ENCODE measurements around the gene GRIK5. TPM values are rescaled to one million over a fixed set of nuclear protein-coding genes. Genes with fewer than 3 reads are reported as not detected.
A peak's percentile ranks its signal among the peaks of the same experiment; 100 is the strongest.
"Not testable (repeated sequence)": the region's sequence is repeated elsewhere in the genome, so short reads cannot be mapped to it uniquely, and the experiment has no call there.

The GRIK5 gene
- total RNA-seq, 8 experiments from 2014 or later = 0.41 to 19.5 (median 6.1) TPM

DNA sequence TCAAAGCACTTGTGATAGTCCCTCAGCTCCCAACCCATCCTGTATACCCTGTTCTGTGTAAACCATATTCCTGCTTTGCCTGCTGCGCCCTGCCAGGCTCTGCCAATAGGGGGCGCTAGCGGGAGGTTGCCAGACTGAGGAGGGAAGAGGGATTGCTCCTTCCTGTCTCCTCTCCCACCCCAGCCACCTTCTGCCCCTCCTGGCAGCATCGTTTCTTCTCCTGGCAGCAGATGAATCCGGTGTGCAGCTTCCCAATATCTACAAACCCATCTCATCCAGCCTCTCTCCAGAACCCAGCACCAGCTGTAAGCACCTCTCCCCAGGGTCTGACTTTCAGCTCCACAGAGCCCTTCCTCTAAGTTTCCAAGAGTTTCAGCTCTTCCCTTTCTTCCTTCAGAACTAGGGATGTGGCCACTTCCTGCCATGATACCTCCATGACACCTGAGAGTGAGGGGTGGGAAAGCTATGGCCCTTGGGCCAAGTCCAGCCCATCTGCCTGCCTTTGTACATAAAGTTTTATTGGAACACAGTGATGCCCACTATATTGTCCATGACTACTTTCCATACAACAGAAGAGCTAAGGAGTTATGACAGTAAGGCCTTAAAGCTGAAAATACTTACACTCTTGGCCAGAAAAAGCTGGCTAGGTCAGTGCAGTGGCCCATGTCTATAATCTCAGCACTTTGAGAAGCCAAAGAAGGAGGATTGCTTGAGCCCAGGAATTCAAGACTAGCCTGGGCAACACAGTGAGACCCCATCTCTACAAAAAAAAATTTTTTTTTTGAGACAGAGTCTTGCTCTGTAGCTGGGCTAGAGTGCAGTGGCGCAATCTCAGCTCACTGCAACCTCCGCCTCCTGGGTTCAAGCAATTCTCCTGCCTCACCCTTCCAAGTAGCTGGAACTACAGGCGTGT lies 41.4 kb downstream of the GRIK5 start:
- H3K4me3 ChIP-seq = no peak overlapping the region
- WGBS, 10 experiments = 40 to 100% (median 46%) methylated on average over 1 to 4 of the region's 8 CpGs; no CpG with 5 or more reads in 3 of the 10 experiments
- H3K27ac ChIP-seq = no peak overlapping the region
- peaks cover 10 to 12% of the 10 kb centered on the region in 2 donors for H3K4me1 ChIP-seq (replicated peaks in 1 of 2)
- in situ Hi-C loops (cut with MboI; ENCODE audit: low pct_unique_long_range_greater_than_20kb in 2 of 9, low sequenced_read_pairs in 9 of 9, unreplicated experiment in 9 of 9) = no loop called here
- peak in 1 of 8 experiments; percentile 34 for ATAC-seq (replicated peaks in 6 of 8)

GRCh38 chr19:42024622-42025111 lies 45.3 kb downstream of the GRIK5 start:
- in situ Hi-C loops (cut with MboI; ENCODE audit: low pct_unique_long_range_greater_than_20kb in 2 of 9, low sequenced_read_pairs in 9 of 9, unreplicated experiment in 9 of 9) = no loop called here

DNA sequence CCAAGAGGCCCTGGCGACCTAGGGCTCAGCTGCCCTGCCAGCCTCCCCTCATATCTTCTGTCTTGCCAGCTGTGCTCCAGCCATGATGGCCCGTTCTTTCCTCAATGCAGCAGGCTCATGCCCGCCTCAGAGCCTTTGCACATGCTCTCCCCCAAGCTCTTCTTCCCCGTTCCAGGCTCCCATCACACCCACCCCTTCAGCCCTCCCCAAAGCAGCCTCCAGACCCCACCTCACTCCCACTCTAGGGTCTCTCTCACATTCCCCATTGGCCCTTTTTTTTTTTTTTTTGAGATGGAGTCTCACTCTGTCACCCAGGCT lies 46.1 kb downstream of the GRIK5 start:
- no peaks in the 10 kb centered on the region for H3K4me1 ChIP-seq (replicated peaks in 1 of 2)
- WGBS, 10 experiments = 83% methylated on average over 3 of the region's 4 CpGs; no CpG with 5 or more reads in 9 of the 10 experiments
- no peak for ATAC-seq (replicated peaks in 6 of 8)
- no peak overlapping the region for H3K4me3 ChIP-seq
- in situ Hi-C loops (cut with MboI; ENCODE audit: low pct_unique_long_range_greater_than_20kb in 2 of 9, low sequenced_read_pairs in 9 of 9, unreplicated experiment in 9 of 9) = no loop called here
- no peak overlapping the region for H3K27ac ChIP-seq

More at GRCh38 chr19:42024622-42025111, 45.3 kb downstream of the GRIK5 start:
- H3K4me1 ChIP-seq (replicated peaks in 1 of 2) = no peaks in the 10 kb centered on the region
- no peak overlapping the region for H3K4me3 ChIP-seq
- no peak overlapping the region for H3K27ac ChIP-seq
- peak in 2 of 8 experiments; percentile 46 to 57 for ATAC-seq (replicated peaks in 6 of 8)
- 0 to 100% (median 80%) methylated on average over 1 to 9 of the region's 12 CpGs; no CpG with 5 or more reads in 2 of the 10 experiments for WGBS, 10 experiments

DNA sequence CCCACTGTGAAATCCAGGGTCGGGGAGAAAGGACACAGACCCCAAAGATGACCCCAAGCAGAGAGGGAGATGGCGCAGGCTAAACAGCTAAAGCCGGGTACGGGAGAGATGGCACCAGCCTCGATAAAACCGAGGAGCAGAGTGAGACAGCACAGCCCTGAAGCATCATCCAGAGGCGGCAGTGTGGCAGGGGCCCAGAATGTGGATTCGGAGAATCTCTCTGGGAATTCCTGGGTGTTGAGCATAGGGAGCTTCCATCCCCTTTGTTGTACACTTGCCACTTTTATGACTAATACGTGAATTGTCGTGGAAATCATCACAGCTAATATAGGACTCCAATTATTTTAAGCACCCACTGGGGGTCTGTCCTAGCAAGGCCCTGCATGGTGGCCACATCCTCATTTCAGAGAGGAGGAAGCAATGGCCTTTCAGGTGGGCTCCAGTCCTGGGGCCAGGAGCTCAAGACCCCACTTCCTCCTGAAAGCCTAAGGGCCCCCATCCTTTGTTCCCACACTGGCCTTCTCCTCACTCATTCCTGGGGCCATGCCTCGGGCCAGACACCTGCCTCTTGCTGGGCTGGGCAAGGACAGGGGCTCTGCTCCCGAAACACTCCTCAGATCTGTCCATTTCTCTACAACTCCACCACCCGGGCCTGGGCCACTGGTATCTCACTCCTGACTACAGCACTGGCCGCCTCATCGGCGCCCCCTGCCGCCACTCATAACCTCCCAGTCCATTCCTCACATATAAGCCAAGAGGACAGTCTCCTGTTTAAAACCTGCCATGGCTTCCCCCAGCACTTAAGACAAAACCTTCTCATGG lies 46.7 kb downstream of the GRIK5 start:
- Histone ChIP-seq H3K4me1 (replicated peaks in 1 of 2) (no peaks in the 10 kb centered on the region), H3K4me3 (no peak overlapping the region), H3K27ac (no peak overlapping the region)
- in situ Hi-C loops (cut with MboI; ENCODE audit: low pct_unique_long_range_greater_than_20kb in 2 of 9, low sequenced_read_pairs in 9 of 9, unreplicated experiment in 9 of 9) = no loop called here
- WGBS, 10 experiments = 40 to 100% (median 85%) methylated on average over 1 to 10 of the region's 17 CpGs; no CpG with 5 or more reads in 2 of the 10 experiments
- peak; percentile 18 to 74 (median 54) for ATAC-seq (replicated peaks in 6 of 8)

DNA sequence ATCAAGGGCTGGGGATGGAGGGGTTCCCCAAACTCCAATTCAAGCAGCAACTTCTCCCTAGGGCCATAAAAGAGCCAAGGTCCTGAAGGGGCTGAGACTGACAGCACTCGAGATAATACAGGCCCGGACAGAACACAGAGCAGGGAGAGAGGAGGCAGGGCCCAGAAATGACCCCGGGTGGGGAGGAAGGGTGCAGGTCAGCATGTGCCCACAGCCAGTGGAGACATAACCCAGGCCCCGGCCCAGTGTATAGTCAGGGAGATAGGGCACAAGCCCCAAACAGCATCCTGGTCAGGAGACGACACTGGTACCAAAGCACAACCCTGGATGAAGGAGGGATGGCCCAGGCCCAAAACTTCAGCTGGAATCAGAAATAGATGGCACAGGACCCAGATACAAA lies 47.4 kb downstream of the GRIK5 start:
- ATAC-seq (replicated peaks in 6 of 8) = no peak
- 48 to 90% (median 71%) methylated on average over 1 to 5 of the region's 5 CpGs; no CpG with 5 or more reads in 5 of the 10 experiments for WGBS, 10 experiments
- Histone ChIP-seq H3K4me3 (no peak overlapping the region), H3K27ac (no peak overlapping the region), H3K4me1 (replicated peaks in 1 of 2) (no peaks in the 10 kb centered on the region)
- in situ Hi-C loops (cut with MboI; ENCODE audit: low pct_unique_long_range_greater_than_20kb in 2 of 9, low sequenced_read_pairs in 9 of 9, unreplicated experiment in 9 of 9) = no loop called here

DNA sequence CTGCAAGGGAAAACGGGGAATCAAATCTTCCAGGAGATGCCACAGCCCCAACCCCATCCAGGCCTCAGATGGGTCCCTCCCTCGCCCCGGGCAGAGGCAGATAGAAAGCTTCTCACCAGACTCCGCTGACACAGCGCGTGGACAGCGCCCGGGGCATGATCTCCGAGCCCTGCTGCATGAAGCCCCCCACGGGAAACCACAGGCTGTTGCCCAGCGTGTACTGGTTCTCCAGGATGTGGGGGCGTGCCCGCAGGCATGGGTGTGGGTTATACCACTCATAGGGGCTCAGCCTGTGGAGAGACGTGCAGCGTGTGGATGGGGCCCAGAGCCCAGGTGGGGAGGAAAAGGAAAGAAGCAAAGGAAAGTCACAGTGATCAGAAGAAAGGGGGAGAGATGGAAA lies 48.8 kb downstream of the GRIK5 start:
- ATAC-seq (replicated peaks in 6 of 8) = no peak
- no peaks in the 10 kb centered on the region for H3K4me1 ChIP-seq (replicated peaks in 1 of 2)
- in situ Hi-C loops (cut with MboI; ENCODE audit: low pct_unique_long_range_greater_than_20kb in 2 of 9, low sequenced_read_pairs in 9 of 9, unreplicated experiment in 9 of 9) = no loop called here
- H3K4me3 ChIP-seq = no peak overlapping the region
- H3K27ac ChIP-seq = no peak overlapping the region
- 56 to 100% (median 100%) methylated on average over 2 of the region's 15 CpGs; no CpG with 5 or more reads in 7 of the 10 experiments for WGBS, 10 experiments

GRCh38 chr19:42018503-42019193 lies 51.4 kb downstream of the GRIK5 start:
- H3K4me1 ChIP-seq (replicated peaks in 1 of 2) = no peaks in the 10 kb centered on the region
- peak in 1 of 8 experiments; percentile 40 for ATAC-seq (replicated peaks in 6 of 8)
- no peak overlapping the region for H3K4me3 ChIP-seq
- in situ Hi-C loops (cut with MboI; ENCODE audit: low pct_unique_long_range_greater_than_20kb in 2 of 9, low sequenced_read_pairs in 9 of 9, unreplicated experiment in 9 of 9) = no loop called here
- WGBS, 10 experiments = 40 to 100% (median 94%) methylated on average over 1 to 4 of the region's 11 CpGs; no CpG with 5 or more reads in 6 of the 10 experiments
- H3K27ac ChIP-seq = no peak overlapping the region

GRCh38 chr19:42017040-42017439 lies 53.0 kb downstream of the GRIK5 start:
- no peak for ATAC-seq (replicated peaks in 6 of 8)
- Histone ChIP-seq H3K27ac (no peak overlapping the region), H3K4me1 (replicated peaks in 1 of 2) (no peaks in the 10 kb centered on the region), H3K4me3 (no peak overlapping the region)
- in situ Hi-C loops (cut with MboI; ENCODE audit: low pct_unique_long_range_greater_than_20kb in 2 of 9, low sequenced_read_pairs in 9 of 9, unreplicated experiment in 9 of 9) = no loop called here
- 45 to 94% (median 83%) methylated on average over 4 to 8 of the region's 8 CpGs; no CpG with 5 or more reads in 1 of the 10 experiments for WGBS, 10 experiments

DNA sequence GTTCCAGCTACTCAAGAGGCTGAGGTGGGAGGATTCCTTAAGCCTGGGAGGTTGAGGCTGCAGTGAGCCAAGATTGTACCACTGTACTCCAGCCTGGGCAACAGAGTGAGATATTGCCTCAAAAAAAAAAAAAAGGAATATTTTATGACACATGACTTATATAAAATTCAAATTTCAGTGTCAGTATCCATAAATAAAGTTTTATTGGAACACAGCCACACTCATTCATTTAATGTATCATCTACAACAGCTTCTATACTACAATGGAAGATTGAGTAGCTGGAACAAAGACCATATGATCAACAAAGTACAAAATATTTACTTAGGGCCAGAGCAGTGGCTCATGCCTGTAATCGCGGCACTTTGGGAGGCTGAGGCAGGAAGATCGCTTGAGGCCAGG lies 57.3 kb downstream of the GRIK5 start:
- H3K27ac ChIP-seq; ATAC-seq (replicated peaks in 6 of 8); H3K4me3 ChIP-seq; in situ Hi-C loops (cut with MboI; ENCODE audit: low pct_unique_long_range_greater_than_20kb in 2 of 9, low sequenced_read_pairs in 9 of 9, unreplicated experiment in 9 of 9): not testable (repeated sequence)
- 90 to 100% (median 100%) methylated on average over 1 to 3 of the region's 3 CpGs; no CpG with 5 or more reads in 3 of the 10 experiments for WGBS, 10 experiments
- peaks cover 14% of the 10 kb centered on the region in 2 donors for H3K4me1 ChIP-seq (replicated peaks in 1 of 2)

GRCh38 chr19:42010245-42011126 lies 59.5 kb downstream of the GRIK5 start:
- peak in 5 of 8 experiments; percentile 47 to 88 (median 66) for ATAC-seq (replicated peaks in 6 of 8)
- WGBS, 10 experiments = 29 to 87% (median 66%) methylated on average over 2 to 10 of the region's 11 CpGs
- Histone ChIP-seq H3K4me3 (no peak overlapping the region), H3K4me1 (replicated peaks in 1 of 2) (peaks cover 14% of the 10 kb centered on the region in 2 donors), H3K27ac (peak overlapping the region; percentile 78 to 84)
- in situ Hi-C loops (cut with MboI; ENCODE audit: low pct_unique_long_range_greater_than_20kb in 2 of 9, low sequenced_read_pairs in 9 of 9, unreplicated experiment in 9 of 9) = no loop called here

- in situ Hi-C loops (cut with MboI; ENCODE audit: low pct_unique_long_range_greater_than_20kb in 2 of 9, low sequenced_read_pairs in 9 of 9, unreplicated experiment in 9 of 9) = no loop called here
- Histone ChIP-seq H3K4me3 (no peak overlapping the region), H3K27ac (no peak overlapping the region), H3K4me1 (replicated peaks in 1 of 2) (peaks cover 14 to 19% of the 10 kb centered on the region in 2 donors)
- no peak for ATAC-seq (replicated peaks in 6 of 8)
- 79% methylated on average over 5 of the region's 13 CpGs; no CpG with 5 or more reads in 9 of the 10 experiments for WGBS, 10 experiments
Measured at GRCh38 chr19:42006569-42006968, 63.4 kb downstream of the GRIK5 start.

GRCh38 chr19:42005504-42005903 lies 64.5 kb downstream of the GRIK5 start:
- 60 to 98% (median 89%) methylated on average over 1 to 15 of the region's 22 CpGs; no CpG with 5 or more reads in 6 of the 10 experiments for WGBS, 10 experiments
- Histone ChIP-seq H3K27ac (no peak overlapping the region), H3K4me1 (replicated peaks in 1 of 2) (peaks cover 9 to 12% of the 10 kb centered on the region in 2 donors), H3K4me3 (no peak overlapping the region)
- in situ Hi-C loops (cut with MboI; ENCODE audit: low pct_unique_long_range_greater_than_20kb in 2 of 9, low sequenced_read_pairs in 9 of 9, unreplicated experiment in 9 of 9) = no loop called here
- no peak for ATAC-seq (replicated peaks in 6 of 8)

All from motor neuron (in vitro differentiated cells).